NB4 (cell line): ENCODE data around the gene TMEM225B.

Source experiments
- DNase-seq: peaks from one replicate; pipeline ENCODE4 v3.0.0; 2010; ENCODE audit warnings: low read depth
- H3K4me3 ChIP-seq: one replicate; pipeline ENCODE4 v1.5.1; 2011; ENCODE audit warnings: mild to moderate bottlenecking, low read depth, low read length, moderate library complexity
- MYC ChIP-seq: IDR thresholded peaks from 2 replicates; pipeline ENCODE4 v1.6.1; 2011; ENCODE audit warnings: low read depth, low read length
- POLR2A ChIP-seq: IDR thresholded peaks from 2 replicates; pipeline ENCODE4 v1.6.1; 2011; ENCODE audit warnings: mild to moderate bottlenecking; ENCODE audit not compliant: insufficient read length; ENCODE audit errors: extremely low read depth
- TF ChIP-seq, protein P1 (sequence below): IDR thresholded peaks from 2 replicates; pipeline ENCODE4 v1.6.1; 2011; ENCODE audit warnings: low read depth, low read length
- TF ChIP-seq, protein P2 (sequence below): IDR thresholded peaks from one replicate; pipeline ENCODE4 v1.5.1; 2012; ENCODE audit warnings: low read depth, low read length

Gene TMEM225B

DNA sequence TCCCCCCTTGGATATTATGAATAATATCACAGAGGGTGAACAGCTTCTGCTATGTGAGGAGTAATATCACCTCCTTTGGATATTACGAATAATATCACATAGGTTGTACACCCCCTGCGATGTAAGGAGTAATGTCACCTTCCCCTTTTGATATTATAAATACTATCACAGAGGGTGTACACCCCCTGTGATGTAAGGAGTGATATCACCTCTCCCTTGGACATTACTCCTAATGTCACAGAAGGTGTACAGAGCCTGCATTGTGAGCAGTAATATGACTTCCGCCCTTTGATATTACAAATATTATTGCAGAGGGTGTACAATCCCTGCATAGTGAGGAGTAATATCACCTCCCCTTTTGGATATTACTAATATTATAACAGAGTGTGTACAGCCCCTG is 9.2 kb upstream of the TMEM225B start:
- no peak overlapping the region for H3K4me3 ChIP-seq
- no peak for DNase-seq
- TF ChIP-seq, protein P1, sequence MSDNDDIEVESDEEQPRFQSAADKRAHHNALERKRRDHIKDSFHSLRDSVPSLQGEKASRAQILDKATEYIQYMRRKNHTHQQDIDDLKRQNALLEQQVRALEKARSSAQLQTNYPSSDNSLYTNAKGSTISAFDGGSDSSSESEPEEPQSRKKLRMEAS, result no peak
- TF ChIP-seq, protein P2, sequence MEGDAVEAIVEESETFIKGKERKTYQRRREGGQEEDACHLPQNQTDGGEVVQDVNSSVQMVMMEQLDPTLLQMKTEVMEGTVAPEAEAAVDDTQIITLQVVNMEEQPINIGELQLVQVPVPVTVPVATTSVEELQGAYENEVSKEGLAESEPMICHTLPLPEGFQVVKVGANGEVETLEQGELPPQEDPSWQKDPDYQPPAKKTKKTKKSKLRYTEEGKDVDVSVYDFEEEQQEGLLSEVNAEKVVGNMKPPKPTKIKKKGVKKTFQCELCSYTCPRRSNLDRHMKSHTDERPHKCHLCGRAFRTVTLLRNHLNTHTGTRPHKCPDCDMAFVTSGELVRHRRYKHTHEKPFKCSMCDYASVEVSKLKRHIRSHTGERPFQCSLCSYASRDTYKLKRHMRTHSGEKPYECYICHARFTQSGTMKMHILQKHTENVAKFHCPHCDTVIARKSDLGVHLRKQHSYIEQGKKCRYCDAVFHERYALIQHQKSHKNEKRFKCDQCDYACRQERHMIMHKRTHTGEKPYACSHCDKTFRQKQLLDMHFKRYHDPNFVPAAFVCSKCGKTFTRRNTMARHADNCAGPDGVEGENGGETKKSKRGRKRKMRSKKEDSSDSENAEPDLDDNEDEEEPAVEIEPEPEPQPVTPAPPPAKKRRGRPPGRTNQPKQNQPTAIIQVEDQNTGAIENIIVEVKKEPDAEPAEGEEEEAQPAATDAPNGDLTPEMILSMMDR, result no peak
- TF ChIP-seq POLR2A (no peak), MYC (no peak)

DNA sequence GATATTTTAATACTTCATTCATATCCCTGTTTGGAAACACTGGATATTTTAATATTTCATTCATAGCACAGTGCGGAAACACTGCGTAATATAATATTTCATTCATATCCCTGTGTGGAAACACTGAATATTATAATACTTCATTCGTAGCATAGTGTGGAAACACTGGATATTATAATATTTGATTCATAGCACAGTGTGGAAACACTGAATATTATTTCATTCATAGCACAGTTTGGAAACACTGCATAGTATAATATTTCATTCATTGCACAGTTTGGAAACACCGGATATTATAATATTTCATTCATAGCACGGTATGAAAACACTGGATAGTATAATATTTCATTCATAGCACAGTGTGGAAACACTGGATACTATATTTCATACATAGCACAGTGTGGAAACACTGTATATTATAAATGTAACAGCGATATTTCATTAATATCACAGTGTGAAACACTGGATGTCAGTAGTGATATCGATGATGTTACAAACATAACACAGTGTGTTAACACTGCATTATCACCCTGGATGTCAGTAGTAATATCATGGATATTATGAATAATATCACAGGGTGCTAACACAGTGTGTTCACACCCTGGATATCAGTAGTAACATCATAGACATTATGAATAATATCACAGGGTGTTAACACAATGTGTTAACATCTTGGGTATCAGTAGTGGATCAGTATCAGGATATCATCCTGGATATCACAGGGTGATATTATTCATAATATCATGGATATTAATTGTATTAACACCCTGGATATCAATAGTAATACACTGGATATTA is 2.9 kb upstream of the TMEM225B start:
- TF ChIP-seq, protein P2, result no peak
- TF ChIP-seq, protein P1, result no peak
- TF ChIP-seq POLR2A, result no peak
- no peak for TF ChIP-seq MYC

DNA sequence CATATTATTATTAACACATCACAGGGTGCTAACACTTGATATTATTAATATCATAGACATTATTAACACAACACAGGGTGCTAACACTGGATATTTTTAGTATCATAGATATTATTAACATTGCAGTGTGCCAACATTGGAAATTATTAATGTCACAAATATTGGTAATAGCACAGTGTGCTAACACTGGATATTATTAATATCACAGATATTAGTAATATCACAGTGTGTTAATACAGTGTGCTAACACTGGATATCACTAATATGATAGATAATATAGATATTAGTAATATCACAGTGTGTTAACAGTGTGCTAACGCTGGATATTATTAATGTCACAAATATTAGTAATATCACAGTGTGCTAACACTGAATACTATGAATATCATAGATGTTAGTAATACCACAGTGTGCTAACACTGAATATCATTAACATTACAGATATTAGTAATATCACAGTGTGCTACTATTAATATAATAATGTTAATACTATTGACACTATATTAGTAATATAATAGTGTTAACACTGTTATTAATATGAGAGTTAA is 1.6 kb upstream of the TMEM225B start:
- DNase-seq, result no peak
- H3K4me3 ChIP-seq, result no peak overlapping the region
- TF ChIP-seq POLR2A, result no peak
- TF ChIP-seq MYC, result no peak
- TF ChIP-seq, protein P2, result no peak
- TF ChIP-seq, protein P1, result no peak

More for the DNA sequence above, 2.9 kb upstream of the TMEM225B start:
- H3K4me3 ChIP-seq, result no peak overlapping the region
- DNase-seq, result no peak

DNA sequence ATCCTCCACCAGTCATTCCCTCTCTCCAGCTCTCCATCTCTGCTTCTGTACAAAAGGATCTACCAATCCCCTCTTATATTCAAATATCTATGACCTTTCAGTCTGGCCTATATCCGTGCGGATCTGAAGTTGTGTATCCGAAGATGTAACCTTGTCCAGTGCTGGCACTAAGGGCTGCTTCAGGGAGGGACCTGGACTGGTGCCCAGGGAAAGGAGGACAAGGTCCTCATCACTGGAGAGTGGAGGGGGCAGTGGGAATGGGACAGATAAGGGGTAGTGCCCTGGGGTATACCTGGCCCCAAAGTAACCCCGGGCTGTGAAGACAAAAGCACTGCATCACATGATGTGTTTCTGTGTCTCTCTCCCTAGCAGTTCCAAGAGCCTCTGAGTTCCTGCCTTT is 1.8 kb downstream of the TMEM225B start:
- no peak overlapping the region for H3K4me3 ChIP-seq
- no peak for DNase-seq
- TF ChIP-seq POLR2A (no peak), MYC (no peak)
- TF ChIP-seq, protein P1, result no peak
- TF ChIP-seq, protein P2, result no peak

DNA sequence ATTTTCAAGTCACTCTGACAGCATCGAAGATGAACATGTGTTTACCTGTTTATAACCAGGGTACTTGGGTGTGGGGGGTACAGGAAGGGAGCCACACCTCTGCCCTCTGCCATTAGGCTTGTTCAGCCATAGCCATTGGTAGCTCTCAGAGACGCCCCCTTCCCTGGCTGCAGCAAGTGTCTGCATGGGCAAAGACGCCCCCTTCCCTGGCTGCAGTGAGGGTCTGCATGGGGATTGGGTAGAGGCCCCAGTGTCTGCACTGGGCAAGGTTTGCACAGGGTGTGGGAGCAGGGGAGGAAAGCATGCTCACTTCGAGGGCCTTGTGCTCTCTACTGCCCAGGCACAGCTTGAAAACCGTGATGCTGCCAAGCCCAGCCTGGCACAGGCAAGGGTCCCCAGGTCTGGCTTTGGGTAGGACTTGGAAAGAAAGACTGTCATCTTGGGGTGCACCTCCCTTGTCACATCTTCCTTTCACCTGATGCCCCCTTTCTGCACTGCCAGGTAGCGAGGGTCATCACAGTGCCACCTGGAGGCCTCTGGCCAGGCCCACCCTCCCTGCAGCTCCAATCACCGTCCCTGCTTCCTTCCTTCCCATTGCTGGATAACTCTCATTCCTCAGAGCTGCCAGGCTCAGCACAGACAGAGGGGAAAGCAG is 3.7 kb downstream of the TMEM225B start:
- no peak overlapping the region for H3K4me3 ChIP-seq
- TF ChIP-seq, protein P2, result no peak
- TF ChIP-seq MYC, result no peak
- TF ChIP-seq POLR2A, result no peak
- TF ChIP-seq, protein P1, result no peak
- DNase-seq, result no peak
